SU-DHL-6 (cell line): ENCODE measurements around the gene FABP3.

Experiments
- H2AFZ ChIP-seq: fragments of 200-600 bp; sonication (generic); 2 replicates; pipeline ENCODE4 v1.6.1; 2014; ENCODE audit warnings: low read depth, mild to moderate bottlenecking, moderate library complexity, mixed read lengths, antibody characterized with exemption, low read length; ENCODE audit not compliant: severe bottlenecking
- H3F3A ChIP-seq: fragments of 200-600 bp; shearing (Covaris generic); 2 replicates; pipeline ENCODE4 v1.6.0; 2016; ENCODE audit warnings: antibody characterized with exemption, mild to moderate bottlenecking; ENCODE audit not compliant: insufficient read depth
- H3K27ac ChIP-seq: fragments of 200-600 bp; sonication (generic); 2 replicates; pipeline ENCODE4 v1.5.1; 2016; ENCODE audit warnings: low read depth, mild to moderate bottlenecking, low read length, moderate library complexity, mixed read lengths
- H3K27me3 ChIP-seq: fragments of 200-600 bp; sonication (generic), shearing (Covaris generic); 2 replicates; pipeline ENCODE4 v1.6.0; 2014; ENCODE audit warnings: mild to moderate bottlenecking, low read length
- H3K36me3 ChIP-seq: fragments of 200-600 bp; sonication (generic); 2 replicates; pipeline ENCODE4 v1.6.1; 2014; ENCODE audit warnings: mild to moderate bottlenecking, low read length, mixed read lengths
- H3K4me2 ChIP-seq: fragments of 300-600, 200-600 bp; shearing (Covaris generic), sonication (generic); 2 replicates; pipeline ENCODE4 v1.6.0; 2014; ENCODE audit warnings: low read length, low read depth, mild to moderate bottlenecking; ENCODE audit not compliant: poor library complexity, severe bottlenecking
- H3K4me3 ChIP-seq: fragments of 200-600 bp; sonication (generic); 2 replicates; pipeline ENCODE4 v1.5.1; 2014; ENCODE audit warnings: antibody characterized with exemption, low read length, mild to moderate bottlenecking, mixed read lengths; ENCODE audit not compliant: insufficient read depth, poor library complexity, severe bottlenecking
- H3K79me2 ChIP-seq: fragments of 200-600 bp; sonication (generic); 2 replicates; pipeline ENCODE4 v1.6.1; 2014; ENCODE audit warnings: mild to moderate bottlenecking, low read length, moderate library complexity; ENCODE audit not compliant: insufficient read depth
- H3K9ac ChIP-seq: fragments of 200-600 bp; sonication (generic); 2 replicates; pipeline ENCODE4 v1.7.0; 2014; ENCODE audit warnings: mild to moderate bottlenecking, low read length
- H3K9me2 ChIP-seq: fragments of 200-600 bp; sonication (generic); replicated peaks from 2 replicates; pipeline ENCODE4 v1.6.1; 2014; ENCODE audit warnings: low read length; ENCODE audit not compliant: insufficient read depth
- H3K9me3 ChIP-seq: fragments of 200-600 bp; sonication (generic); 2 replicates; pipeline ENCODE4 v1.6.1; 2014; ENCODE audit warnings: low read length, mixed read lengths; ENCODE audit not compliant: insufficient read depth
- H4K20me1 ChIP-seq: fragments of 200-600 bp; sonication (generic); 2 replicates; pipeline ENCODE4 v1.6.1; 2014; ENCODE audit warnings: low read depth, mild to moderate bottlenecking, antibody characterized with exemption, low read length, moderate library complexity, mixed read lengths
- CTCF ChIP-seq: fragments of 200-600 bp; sonication (generic); IDR thresholded peaks from one replicate; pipeline ENCODE4 v1.5.1; 2017; ENCODE audit warnings: antibody characterized with exemption, mild to moderate bottlenecking, low read length, moderate library complexity; ENCODE audit not compliant: insufficient read depth, poor library complexity, severe bottlenecking
- EZH2phosphoT487 ChIP-seq: fragments of 200-600 bp; sonication (generic), shearing (Covaris generic); conservative IDR thresholded peaks from 2 replicates; pipeline ENCODE4 v1.6.1; 2018; ENCODE audit warnings: mild to moderate bottlenecking, antibody characterized with exemption, low read length, moderate library complexity, mixed read lengths

FABP3 gene

GRCh38 chr1:31372751-31373055 lies 173 bp downstream of the FABP3 start:
- no peaks in the 10 kb centered on the region for H3K27me3 ChIP-seq
- H3K9ac ChIP-seq = no peak overlapping the region
- H3K4me2 ChIP-seq = no peak overlapping the region
- H4K20me1 ChIP-seq = no peaks in the 10 kb centered on the region
- no peaks in the 10 kb centered on the region for H3K36me3 ChIP-seq
- no peaks in the 10 kb centered on the region for H3K9me2 ChIP-seq
- H2AFZ ChIP-seq = no peak overlapping the region
- H3K9me3 ChIP-seq = no peaks in the 10 kb centered on the region
- H3K79me2 ChIP-seq = no peaks in the 10 kb centered on the region
- H3K4me3 ChIP-seq = no peak overlapping the region
- no peak overlapping the region for H3K27ac ChIP-seq
- no peaks in the 10 kb centered on the region for H3F3A ChIP-seq
- no peak for TF ChIP-seq EZH2phosphoT487
- TF ChIP-seq CTCF = no peak

- Histone ChIP-seq H3F3A (no peaks in the 10 kb centered on the region), H3K27ac (no peak overlapping the region), H3K9ac (no peak overlapping the region), H3K9me2 (no peaks in the 10 kb centered on the region), H3K79me2 (no peaks in the 10 kb centered on the region), H3K36me3 (no peaks in the 10 kb centered on the region), H3K4me2 (no peak overlapping the region), H3K27me3 (no peaks in the 10 kb centered on the region), H4K20me1 (no peaks in the 10 kb centered on the region), H3K4me3 (no peak overlapping the region), H3K9me3 (no peaks in the 10 kb centered on the region), H2AFZ (no peak overlapping the region)
- no peak for TF ChIP-seq CTCF
- no peak for TF ChIP-seq EZH2phosphoT487
Measured at GRCh38 chr1:31372051-31372450, 825 bp downstream of the FABP3 start.

- no peak for TF ChIP-seq EZH2phosphoT487
- TF ChIP-seq CTCF = no peak
- Histone ChIP-seq H3F3A (no peaks in the 10 kb centered on the region), H3K9me3 (no peaks in the 10 kb centered on the region), H3K27me3 (no peaks in the 10 kb centered on the region), H3K79me2 (no peaks in the 10 kb centered on the region), H3K4me2 (no peak overlapping the region), H3K9ac (no peak overlapping the region), H4K20me1 (no peaks in the 10 kb centered on the region), H3K4me3 (no peak overlapping the region), H3K9me2 (no peaks in the 10 kb centered on the region), H3K27ac (no peak overlapping the region), H3K36me3 (no peaks in the 10 kb centered on the region), H2AFZ (no peak overlapping the region)
Measured at GRCh38 chr1:31371121-31371959, 1.5 kb downstream of the FABP3 start.
